ENCODE results near the gene UNCX.

UNCX gene

DNA sequence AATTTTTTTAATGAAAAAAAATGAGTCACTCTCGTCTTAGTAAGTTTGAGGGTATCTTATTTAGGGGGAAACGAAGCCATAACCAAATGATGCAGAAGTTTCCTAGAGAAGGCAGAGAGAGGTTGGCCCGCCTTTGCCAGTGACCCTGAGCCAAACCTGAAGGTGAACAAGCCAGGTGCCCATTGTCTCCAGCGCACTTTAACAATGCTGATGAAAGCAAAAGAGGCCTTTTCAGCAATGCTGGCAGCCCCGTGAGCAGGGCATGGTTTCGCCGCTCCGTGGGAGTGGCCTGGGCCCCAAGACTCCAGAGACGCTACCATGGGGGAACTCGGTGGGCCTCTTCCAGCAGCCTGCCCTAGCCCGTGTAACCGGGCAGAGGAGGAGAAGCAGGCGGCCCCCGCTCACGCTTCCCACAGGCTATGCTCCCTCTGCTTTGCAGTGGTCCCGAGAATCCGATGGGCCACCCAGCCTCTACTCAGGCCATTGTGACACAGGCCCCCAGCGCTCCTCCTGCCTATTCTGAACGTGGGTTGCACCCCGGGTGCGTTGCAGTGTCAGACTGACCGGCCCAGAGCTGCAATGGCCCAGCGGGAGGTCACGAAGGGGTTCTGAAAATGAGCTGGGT, 14.0 kb upstream of the UNCX start:
- no peak for DNase-seq

DNA sequence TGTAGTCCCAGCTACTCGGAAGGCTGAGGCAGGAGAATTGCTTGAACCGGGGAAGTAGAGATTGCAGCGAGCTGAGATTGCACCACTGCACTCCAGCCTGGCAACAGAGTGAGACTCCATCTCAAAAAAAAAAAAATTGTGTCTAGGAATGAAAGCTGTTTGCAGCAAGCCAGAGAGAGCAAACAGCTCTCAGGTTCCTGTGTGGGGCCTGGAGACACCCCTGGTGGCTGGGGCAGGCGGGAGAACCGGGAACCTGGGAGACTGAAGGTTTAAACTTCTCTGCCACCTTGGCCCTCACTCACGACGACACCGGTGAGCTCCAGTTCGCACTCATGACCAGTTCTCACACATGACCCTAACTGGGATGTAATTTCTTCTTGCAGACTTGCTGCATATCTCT, 13.2 kb upstream of the UNCX start:
- DNase-seq: no peak

DNA sequence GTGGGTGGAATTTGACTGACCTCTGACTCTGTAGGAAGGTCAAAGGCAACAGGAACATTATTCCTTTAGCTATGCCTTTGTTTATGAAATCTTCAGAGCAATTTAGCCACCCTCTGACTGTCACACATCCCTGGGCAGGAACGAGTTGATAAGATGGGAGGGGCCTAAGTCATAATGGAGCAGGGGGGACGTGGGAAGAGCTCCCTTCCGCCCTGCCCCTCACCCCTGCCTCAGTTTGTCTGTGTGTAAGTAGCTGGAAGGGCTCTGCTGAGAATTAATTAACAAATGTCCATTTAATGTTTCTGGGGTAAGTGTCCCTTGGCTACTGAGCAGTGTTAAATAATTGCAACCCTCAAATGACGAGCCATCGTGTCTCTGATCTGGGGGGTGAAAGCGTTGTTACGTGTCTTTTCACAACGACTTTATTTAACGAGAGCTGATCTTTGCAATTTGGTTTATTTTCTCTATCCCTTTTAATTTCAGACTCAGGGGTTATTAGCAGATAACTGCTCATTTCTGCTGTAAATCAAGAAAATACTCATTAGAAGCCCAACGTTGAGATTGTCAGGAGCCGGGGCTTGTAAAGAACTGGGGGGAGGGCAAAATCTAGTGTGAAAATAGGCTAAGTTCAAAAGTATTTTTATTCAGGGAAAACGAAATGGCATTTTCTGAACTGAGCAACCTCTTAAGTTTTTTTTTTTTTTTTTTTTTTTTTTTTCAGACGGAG, 12.5 kb upstream of the UNCX start:
- no peak for DNase-seq

DNA sequence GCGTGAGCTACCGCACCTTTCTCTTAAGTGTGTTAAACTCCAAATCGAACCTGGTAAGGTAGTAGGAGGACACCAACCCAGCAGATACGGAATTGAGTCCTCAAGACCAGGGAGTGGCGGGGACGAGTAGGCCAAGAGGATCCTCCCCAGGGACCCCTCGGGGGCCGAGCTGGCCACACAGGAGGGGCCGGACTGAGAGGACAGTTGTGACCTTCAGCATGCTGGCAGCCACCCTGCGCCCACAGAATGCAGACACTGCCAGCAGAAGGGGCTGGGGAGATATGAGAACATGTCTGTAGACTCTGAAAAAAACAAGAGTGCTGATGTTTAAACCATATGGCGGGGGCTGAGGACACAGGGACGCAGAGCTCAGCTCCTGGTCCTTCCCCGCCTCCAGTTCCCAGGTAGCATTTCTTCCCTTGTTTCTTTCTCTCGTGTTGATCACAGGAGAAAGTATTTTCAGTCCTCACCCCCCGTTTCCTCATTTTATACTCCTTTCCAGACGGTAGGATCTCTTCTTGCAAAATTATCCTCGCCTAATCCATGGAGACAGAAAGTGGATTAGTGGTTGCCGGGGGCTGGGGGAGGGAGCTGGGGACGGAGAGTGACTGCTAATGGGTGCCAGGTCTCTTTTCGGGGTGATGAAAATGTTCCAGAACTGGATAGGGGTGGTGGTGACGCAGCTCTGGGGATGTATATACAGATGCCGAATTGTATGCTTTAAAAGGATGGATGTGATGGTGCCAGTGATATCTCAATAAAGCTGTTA, 11.5 kb upstream of the UNCX start:
- DNase-seq: no peak

DNA sequence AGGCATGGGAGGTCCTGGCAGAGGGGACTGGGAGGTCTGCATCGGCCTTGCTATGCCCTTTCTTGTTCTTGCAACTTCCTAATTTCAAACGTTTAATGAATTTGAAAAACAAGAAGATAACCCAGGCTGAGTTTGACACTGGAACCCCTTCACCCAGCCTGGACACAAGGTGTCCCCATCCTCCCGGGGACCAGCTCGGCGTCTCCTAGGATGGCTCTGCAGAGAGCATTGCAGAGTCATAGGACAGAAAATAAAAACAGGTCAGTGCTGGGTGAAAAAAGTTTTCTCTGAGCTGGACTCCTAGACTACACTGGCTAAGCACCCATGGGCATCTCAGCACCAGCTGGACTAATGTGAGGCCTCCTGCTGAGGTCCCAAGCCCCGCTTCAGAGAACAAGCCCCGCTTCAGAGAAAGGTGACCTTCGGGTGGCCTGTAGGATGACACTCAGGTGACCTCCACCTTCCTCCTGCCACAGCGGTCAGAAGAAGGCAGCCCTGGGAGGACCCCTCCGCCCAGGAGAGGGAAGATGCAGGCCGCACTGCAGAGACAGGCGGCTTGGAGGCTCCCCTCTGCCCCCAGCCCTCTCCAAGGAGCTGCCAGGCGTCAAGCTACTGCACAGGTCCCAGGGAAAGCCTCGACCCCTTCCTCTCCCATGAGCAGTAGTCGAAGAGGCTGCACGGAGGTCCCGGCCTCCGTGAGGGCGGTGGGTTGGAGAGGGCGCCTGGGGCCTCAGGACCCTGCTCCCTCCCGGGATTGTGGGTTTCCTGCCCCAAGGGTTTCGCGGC, 9.3 kb upstream of the UNCX start:
- no peak for DNase-seq

DNA sequence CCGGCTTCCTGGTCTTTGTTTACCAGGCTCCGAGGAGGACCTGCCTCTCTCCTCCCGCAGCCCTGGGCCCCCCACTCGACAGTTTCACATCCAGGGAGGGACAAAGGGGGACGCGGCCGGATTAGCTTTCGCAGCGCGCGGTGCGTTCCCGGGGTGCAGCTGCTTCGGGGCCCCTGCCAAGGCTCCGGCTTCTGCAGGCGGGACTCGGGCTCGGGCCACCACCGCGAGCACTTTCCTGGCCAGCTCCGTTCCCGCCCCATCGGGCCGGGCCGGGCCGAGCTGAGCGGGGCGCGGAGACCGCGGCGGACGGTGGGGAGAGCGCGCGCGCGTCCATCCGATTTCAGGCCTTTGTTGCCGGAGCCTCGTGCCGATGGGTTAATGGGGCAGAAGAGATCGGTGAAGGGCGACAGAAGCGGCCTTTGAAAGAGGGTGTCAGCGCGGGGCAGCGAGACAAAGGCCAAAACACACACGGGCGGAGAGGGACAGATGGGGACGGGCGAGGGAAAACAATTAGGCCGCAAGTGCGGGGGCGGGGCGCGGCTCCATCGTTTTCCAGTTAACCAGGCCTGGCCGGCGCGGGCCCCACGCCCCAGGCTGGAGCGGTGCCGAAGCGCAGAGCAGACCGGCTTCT, 8.5 kb upstream of the UNCX start:
- DNase-seq: no peak

DNA sequence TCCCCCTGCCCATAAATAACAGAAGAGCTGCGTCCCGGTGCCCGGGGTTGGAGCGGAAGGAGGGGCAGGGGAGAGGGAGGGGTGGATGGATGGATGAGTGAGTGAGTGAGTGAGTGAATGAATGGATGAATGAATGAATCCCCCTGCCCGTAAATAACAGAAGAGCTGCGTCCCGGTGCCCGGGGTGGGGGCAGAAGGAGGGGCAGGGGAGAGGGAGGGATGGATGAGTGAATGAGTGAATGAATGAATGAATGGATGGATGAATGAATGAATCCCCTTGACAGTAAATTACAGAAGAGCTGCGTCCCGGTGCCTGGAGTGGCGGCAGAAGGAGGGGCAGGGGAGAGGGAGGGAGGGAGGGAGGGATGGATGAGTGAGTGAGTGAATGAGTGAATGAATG, 7.6 kb upstream of the UNCX start:
- no peak for DNase-seq

DNA sequence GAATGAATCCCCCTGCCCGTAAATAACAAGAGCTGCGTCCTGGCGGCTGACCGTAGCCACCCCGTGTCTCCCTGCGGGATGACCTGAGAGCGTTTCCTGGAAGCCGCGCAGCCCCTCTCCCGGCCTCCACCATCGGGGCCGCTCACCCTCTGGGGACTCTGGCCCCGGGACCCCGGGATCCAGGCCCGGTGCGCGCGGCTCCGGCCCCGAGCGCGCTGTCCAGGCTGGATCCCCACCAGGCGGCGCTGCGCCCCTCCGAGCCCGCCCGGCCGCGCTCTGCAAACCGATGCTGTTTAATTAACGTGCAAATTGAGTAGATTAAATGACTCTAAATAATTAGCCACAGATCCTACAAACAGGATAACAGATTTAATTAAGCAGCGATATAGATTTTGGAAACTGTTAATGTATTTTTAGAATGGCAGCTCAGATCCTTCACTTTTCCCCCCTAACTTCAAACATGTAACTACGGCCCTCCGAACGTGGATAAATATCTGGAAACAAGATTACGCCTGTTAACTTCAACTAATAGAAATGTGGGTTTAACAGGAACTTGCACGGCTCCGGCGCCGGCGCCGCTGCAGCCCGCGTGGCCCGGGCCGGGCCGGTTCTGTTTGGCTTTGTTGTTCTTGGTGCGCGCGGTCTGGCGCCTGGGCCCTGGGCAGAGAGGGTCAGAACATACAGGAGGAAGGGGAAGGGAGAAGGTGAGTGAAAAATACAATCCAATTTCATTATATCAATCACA, 7.1 kb upstream of the UNCX start:
- DNase-seq: peak; percentile 41

DNA sequence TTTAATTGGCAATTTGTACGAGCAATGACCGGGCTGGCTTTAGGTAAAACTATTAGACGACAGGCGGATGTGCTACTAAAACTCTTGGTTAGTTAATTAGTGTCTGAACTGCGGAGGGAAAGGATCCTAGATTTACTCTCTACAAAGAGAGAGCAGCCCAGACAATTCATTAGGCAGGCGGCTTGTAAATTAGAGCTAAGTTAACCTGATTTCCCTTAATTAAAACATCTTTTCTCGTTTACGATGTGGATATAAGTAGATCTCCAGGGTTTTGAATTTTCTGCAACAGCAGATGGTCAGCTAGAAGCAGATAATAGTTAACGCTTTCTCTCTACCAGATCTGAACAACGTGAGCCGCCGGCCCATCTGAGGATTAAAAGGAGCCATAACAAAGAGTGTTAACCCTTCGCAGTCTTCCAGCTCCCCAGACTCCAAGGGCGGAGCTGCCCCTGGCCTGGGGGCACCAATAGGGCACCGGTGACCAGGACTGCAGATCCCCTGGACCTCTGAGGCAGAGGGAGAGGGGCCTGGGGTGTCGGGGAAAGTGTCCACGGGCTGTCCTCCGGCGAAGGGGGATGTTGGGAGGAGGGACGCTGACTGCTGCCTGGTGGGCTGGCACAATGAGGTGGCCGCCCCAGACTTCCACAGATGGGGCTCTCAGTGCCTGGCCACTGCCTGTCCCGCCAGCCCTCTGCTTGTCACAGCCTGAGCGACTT, 6.3 kb upstream of the UNCX start:
- no peak for DNase-seq

DNA sequence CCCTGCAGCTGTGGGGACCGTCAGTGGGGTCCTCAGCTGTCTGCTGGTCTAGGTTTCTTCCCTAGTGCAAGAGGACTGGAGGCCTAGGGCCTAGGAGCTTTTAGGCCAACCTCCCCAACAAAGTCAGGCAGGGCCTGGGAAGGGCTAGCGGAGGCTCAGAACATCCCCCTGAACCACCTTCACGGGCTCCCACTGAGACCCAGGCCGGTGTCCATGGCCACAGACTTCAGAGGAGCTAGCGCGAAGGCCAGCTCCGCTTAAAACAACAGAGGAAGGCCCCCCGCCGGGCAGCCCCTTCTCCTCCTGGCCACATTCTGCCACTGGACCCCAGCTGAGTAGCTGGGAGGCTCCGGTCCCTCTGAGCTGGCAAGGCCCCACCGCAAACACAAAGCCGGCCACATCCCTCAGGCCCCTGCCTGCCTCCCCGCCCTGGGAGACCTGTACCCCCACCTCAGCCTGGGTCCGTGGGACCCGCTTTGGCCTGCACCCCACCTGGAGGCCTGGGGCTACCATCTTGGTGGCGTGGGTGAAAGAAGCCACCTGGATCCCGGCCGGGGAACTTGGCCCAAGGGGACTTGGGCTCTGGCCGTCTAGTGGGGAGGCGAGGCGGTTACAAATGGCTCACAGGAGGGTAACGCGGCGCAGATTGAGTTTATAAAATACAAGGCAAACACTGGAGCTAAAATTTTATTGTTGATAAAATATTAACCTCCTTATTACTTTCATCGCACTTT, 5.4 kb upstream of the UNCX start:
- no peak for DNase-seq

DNA sequence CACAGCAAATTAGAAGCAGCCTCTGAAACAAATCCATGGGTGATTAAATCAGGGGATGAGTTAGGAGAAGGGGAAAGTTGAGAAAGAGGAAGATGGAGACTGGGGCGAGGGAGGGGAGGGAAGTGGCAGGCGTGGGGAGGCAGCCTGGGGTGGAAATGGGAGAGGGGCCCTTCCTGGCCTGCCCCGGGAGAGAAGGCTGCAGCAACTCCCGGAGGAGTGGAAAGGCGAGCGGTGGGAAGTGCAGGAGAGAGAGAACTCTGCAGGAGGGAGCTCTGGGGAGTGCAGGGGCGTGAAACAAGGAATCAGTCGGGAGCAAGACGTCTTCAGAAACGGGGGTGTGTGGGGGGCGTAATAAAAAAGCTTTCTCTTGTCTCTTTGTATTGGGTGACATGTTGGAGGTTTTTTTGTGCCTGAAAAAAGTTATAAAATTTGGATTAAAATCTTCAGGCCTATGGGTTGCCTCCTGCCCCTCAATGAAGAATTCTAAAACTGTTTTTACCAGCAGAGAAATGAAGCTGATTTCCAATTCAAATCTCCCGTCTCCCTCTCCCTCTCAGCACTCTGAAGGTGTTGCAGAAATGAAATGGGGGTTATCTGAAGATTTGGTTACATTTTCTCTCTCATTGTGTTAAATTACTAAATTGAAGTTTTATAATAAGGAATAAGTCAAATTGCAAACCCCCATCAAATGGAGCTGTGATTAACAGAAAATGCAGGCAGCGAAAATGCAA, 4.7 kb upstream of the UNCX start:
- DNase-seq: no peak

DNA sequence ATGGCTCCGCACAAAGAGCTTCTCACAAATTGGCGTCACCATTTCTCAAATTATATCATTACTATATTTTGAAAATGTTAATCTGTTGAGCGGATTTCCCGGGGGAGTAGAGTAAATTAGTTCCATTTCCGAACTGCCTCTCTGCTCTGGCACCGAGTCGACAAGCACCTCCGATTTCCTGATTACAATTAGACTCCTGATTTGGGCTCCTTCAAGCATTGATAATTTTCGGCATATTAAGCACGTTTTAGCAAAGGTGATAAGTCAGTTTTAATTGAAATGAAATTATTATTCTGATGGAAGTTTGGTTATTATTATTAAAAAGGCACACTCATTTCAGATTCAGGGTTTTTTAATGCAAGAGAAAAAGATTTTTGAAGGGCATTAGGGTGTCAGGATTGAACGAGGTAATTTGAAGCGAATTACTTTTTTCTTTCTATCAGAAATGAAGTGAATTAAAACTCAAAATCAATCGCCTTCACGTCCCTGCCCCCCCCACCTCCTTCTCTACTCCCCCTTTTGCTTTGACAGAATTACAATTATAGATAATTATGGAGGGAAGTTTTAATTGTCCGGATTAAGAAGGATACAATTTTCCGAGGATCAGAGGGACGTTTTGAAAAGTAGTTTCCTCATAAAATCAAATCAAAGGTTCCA, 4.0 kb upstream of the UNCX start:
- DNase-seq: no peak

DNA sequence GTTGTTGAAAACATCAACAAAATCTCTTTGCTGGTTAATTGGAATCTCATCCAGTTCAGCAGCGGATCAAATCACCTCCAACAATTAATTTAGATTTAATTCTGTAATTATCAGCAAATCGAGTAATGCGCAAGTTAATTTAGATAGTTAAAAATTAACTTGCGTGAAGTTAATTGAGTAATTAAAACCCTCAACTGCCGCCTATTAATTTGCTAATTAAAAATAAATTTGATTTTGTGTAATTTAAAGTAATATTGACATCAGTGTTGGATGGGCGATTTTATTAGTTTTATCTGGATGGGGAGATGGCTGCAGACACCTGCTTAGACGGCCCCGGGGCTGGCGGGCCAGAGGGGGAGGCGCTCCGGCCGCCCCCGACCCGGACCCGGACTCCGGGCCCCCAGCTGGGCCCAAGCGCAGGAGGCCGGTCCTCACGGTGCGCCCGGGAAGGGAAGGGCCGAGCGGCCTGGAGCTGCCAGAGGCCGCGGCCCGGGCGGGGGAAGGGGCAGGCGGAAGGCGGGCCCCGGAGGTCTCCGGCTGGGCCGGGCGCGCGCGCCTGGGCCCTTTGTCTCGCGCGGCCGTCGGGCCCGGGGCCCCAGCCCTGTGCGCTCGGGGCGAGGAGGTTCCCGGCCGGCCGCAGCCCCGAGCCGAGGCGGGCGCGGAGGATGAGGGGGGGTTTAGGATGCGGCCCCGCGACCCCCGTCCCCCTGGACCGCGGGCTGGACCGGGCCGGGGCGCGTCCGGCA, 3.3 kb upstream of the UNCX start:
- no peak for DNase-seq

DNA sequence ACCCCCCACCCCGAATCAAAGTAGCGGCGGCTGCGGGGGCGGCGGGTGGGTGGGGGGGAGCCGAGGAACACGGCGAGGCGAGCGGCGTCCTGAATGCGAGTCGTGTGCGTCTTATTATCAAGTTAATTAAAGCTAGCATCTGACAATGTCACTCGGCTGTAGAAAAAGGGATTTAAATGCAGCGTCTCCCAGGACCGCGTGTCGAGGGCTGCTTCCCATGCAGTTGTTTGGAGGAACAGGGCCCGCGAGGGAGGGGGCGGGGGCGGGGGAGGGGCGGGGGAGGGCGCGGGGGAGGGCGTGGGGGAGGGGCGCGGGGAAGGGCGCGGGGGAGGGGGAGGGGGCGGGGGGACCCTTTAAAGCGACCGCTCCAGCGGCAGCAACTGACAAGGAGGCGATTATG, 2.7 kb upstream of the UNCX start:
- DNase-seq: no peak

DNA sequence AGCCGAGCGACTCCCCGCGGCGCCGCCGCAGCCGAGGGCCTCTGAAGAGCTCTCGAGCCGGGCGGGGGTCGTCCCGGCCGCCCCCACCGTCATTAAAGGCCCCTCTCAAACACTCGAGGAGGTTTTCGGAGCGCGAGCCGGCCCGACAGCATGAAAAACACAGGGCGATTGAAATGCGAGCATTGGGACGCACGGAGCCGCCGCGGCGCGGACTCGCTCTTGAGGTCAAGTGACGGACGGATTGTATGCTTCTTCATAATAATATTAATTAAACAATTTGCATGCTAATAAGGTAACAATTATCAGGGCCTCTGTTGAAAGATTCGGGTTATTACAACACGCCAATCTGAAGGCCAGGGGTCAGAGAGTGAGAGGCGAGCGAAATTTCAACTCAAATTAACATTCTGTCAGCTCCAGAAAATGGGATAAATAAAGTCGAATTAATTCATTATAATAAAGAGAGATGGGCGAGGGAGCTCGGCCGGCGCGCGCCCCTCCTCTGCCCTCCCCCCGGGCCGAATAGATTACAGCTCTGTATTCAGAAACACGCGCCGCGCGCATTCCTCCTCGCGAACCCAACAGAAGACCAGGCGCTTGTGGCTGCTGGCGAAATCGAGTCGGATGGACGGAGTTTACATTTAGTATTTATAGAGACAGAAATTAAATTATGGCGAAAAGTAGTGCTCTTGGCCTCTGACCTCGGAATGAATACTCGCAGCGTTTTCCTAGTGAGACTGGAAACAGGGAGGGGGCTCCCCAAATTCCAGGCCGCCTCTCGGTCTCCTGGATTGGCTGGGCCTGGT, 2.1 kb upstream of the UNCX start:
- DNase-seq: no peak

DNA sequence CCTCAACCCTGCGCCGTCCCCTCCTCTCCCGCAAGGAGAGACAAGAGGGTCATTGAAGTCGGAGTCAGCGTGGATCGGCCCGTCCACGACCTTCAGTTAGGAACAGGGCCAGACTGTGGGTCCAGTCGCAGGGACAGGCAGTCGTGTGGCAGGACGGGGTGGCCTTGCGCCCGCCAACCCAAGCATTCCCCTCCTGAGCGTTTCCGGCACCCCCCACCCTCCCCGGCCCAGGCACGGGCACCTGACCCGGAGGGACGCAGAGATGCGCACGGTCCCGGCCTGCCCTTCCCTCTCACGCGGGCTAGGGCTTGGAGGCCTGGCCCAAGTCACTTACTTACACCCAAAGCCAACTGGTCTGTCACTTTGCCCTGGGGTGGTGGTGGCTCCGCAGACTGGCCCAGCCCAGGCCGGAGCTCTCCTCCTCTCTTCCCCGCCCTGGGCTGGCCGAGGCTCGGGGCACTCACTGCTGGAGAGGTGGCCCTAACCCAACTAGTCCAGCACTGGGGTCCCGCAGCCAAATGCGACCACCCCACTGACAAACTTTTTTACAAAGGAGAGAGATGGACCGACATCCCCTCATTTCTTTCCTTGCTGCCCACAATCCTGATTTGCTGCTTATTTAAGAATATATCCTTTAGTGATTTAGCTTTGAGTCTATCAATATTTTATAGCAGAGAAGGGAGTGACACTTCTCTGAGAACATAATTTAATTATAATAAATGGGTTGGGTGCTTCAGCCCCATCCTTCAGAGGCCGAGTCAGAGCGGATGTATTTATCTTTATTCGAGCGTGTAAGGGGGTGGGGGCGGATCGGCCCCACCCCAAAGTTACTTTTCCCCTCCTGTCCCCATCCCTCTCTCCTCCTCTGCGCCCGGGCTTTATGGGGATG, 1.2 kb upstream of the UNCX start:
- no peak for DNase-seq

DNA sequence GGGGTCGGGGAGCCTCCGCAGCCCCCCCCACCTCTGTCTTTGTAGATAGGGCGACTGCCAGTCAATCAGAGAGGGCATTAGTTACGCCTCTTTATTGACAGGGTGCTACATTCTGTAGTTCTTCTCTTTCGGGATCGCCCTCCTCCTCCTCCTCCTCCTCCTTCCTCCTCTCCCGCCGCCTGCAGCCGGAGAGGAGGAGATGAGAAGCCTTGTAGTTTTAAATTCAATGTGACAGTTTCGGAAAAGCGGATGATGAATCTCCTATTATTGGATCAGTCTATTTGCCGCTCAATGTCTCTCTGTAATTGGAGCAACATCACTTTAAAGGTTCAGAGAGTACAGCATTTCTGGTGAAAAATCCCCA, 587 bp upstream of the UNCX start:
- DNase-seq: no peak

All from activated CD4-positive, alpha-beta T cell treated with anti-CD3 and anti-CD28 coated beads, Interleukin-2, Interleukin-6, amounts not matched to agents 100 ng/mL and 50 ng/mL, durations not matched to agents 16 hours and 8 hours (primary cell).